Thyroid gland (tissue), 4 donors: ENCODE measurements around the gene DOC2A.

Source experiments
- POLR2A ChIP-seq, 2 donors: fragments of 450-650 bp; IDR thresholded peaks; one replicate each; pipeline ENCODE4 v1.6.1; 2017; ENCODE audit warnings: antibody characterized with exemption in 2 of 2, mild to moderate bottlenecking in 2 of 2, moderate library complexity in 1 of 2
- TF ChIP-seq, protein P1 (sequence below), 6 experiments: fragments of 200-600 bp in 3 of 6; fragments of 450-650 bp in 3 of 6; sonication (generic) in 3 of 6; IDR thresholded peaks; one replicate each; pipeline ENCODE4 v1.5.1; 2016 to 2019; ENCODE audit warnings: antibody characterized with exemption in 6 of 6, mild to moderate bottlenecking in 2 of 6, inconsistent platforms in 1 of 6, moderate library complexity in 1 of 6

DNA sequence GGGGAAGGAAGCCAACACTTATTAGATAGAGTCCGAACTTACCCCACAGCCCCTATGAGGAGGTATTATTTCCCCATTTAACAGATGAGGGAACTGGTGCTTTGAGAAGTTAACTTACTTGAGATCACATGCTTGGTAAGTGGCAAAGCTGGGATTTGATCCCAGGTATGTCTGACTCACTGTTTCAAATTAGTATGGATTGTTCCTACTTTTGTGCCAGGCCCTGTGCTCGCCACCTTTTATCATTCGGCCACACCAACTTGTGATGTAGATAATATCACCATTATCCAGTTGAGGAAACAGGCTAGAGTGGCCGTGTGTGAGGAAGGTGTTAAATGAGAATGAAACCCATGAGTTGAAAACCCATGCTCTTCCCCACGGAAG lies 26.1 kb downstream of the DOC2A start:
- TF ChIP-seq, protein P1, sequence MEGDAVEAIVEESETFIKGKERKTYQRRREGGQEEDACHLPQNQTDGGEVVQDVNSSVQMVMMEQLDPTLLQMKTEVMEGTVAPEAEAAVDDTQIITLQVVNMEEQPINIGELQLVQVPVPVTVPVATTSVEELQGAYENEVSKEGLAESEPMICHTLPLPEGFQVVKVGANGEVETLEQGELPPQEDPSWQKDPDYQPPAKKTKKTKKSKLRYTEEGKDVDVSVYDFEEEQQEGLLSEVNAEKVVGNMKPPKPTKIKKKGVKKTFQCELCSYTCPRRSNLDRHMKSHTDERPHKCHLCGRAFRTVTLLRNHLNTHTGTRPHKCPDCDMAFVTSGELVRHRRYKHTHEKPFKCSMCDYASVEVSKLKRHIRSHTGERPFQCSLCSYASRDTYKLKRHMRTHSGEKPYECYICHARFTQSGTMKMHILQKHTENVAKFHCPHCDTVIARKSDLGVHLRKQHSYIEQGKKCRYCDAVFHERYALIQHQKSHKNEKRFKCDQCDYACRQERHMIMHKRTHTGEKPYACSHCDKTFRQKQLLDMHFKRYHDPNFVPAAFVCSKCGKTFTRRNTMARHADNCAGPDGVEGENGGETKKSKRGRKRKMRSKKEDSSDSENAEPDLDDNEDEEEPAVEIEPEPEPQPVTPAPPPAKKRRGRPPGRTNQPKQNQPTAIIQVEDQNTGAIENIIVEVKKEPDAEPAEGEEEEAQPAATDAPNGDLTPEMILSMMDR (IDR thresholded peaks at IDR 0.05), result no peak
- no peak for TF ChIP-seq POLR2A (IDR thresholded peaks at IDR 0.05)
